ENCODE results near the gene CD300A.
A peak's percentile ranks its signal among the peaks of the same experiment; 100 is the strongest.

The CD300A gene

DNA sequence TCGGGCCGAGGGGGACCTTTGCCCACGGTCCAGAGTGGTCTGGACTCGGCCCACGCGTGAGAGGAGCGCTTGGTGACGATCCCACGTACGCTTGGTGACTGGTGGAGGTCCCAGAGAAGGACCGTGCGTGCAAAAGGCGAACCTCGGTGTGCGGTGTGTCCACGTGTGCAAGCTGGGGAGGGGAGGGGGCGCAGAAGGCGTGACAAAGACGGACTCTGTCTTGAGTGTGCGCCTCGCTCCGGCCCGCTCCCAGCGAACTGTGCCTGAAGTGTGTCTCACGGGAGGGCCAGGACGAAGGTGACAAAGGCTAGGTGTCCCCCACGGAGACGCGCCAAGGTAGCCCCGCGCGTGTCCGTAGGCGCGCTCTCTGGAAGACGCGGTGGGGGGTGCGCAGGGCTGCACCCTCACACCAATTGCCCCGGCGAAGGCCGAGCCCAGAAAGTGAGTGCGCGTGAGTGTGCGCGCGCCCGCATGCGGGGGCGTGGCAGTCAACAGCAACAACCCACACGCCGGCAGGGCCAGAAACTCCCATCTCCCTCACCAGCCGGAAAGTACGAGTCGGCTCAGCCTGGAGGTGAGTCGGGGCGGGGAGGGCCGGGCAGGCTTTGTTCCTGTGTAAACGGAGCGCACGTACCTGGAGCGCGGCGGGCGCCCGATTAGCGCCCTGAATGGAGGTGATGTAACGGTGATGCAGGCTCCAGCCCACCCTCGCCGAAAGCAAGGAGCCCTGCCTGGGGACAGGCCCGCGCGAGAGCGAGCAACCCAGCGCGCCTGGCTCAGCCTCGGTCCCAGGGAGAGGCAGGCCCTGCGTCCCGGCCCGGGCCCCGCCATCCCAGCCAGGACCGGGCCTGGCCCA, 34.6 kb upstream of the CD300A start, which contains the start of gene GPRC5C:
Gene GPRC5C, plus strand, starts transcription at position 521 of the 856 bp plus-strand sequence. CDS start 7,689 bp downstream, outside the sequence.
- no peak for TF ChIP-seq GATA1 (IDR thresholded peaks at IDR 0.05; ENCODE audit: low read depth, low read length)
- no peak for TF ChIP-seq POLR2A (IDR thresholded peaks at IDR 0.05; ENCODE audit: low read length)
- peak in 1 of 2 experiments; percentile 10 for DNase-seq

DNA sequence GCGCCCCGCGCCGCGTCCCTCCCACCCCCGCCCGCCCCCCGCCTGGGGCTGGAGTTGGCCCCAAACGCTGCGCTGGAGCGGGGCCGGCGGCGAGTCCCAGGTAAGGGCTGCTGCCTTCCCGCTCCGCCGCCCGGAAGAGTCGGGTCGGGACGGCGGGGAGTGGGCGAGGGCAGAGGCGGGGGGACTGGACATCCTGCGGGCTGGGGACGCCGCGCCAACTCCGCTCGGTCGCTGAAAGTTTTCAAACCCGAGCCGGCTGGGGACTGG, 34.1 kb upstream of the CD300A start:
- no peak for DNase-seq
- TF ChIP-seq POLR2A (IDR thresholded peaks at IDR 0.05; ENCODE audit: low read length) (no peak), GATA1 (IDR thresholded peaks at IDR 0.05; ENCODE audit: low read depth, low read length) (no peak)

DNA sequence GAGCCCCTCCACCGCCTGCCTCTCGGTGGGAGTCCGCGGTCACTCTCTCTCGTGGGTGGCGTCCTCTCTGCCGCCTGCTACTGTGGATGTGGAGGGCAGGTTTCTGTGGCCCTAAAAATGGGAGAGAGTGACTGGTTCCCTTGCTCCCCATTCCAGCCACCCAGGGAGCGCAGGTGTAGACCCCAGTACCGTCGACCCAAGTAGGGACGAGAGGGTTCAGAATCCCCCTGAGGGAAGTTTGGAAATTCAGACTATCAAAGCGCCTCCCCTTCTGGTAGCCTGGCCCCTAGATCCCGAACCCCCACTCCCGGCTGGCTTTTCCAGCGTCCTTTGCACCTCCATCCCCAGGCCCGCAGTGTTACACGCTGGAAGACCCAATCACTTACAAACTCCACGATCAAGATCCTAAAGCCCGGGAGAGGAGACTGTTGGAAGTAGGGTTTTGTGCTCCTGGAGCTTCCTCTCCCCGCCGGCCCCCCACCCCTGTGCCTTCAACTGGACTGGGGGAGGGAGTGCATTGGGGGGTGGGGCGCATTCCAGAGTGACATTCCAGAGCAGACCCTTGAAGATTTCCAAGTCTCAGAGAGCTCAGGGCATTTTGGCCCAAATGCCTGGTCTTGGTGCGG, 33.6 kb upstream of the CD300A start:
- DNase-seq = no peak
- no peak for TF ChIP-seq POLR2A (IDR thresholded peaks at IDR 0.05; ENCODE audit: low read length)
- no peak for TF ChIP-seq GATA1 (IDR thresholded peaks at IDR 0.05; ENCODE audit: low read depth, low read length)

DNA sequence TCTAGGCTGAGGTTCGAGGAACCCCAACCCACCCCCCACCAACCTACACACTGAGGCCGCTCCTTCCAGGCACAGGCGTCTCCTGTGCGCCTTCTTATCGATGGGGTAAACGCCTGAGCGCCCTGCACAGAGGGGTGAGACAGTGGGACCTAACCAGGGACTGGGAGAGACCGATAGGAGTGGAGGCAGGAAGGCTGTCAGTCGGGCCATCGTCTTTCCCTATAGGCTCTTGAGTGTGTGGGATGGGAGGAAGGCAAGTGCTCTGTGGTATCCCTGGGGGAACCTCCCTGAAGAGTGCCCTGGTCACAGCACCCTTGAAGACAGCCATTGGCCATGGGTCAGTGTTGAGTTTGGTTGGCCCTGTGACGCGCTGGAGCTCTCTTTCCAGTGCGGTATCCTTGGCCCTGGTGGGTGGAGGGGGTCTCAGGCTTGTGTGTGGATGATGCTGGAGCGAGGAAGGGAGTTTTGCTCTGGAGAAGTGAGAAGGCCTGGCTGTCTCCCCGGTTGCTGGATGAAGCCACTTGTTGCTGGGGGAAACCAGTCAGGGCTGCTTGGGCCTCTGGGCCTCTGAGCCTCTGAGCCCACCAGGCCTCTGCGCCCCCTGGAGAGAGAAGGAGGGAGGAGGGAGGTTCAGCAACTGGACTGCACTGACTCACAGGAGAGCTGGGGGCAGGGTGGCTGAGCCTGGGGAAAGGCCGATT, 32.9 kb upstream of the CD300A start:
- TF ChIP-seq GATA1 (IDR thresholded peaks at IDR 0.05; ENCODE audit: low read depth, low read length) = no peak
- TF ChIP-seq POLR2A (IDR thresholded peaks at IDR 0.05; ENCODE audit: low read length) = no peak
- DNase-seq = no peak

DNA sequence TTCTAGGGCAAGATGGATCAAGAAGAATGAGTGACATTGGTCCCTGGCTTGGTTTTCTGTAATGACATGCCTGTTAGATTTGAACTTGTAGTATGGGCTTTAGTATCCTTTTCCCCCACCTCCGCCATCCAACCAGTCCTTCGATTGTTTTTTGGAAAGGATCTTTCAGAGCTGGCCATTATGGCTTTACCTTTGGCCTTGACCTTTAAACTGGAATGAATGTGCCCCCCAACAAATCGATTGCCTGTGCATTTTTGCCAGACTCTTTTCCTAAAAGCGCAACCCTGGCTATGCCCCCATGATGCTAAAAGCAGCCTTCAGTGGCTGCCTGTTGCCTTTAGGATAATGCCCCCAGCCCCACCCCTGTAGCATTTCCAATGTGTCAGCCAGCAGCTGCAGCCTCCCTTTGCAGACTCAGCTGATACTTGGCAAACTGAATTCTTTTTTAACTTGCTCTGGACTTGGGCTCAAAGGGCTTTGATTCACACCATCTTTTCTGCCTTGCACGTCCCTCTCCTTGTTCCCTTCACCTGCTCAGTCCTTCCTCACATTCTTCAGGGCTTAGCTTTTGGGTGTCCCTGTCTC, 30.6 kb upstream of the CD300A start:
- no peak for DNase-seq
- no peak for TF ChIP-seq POLR2A (IDR thresholded peaks at IDR 0.05; ENCODE audit: low read length)
- no peak for TF ChIP-seq GATA1 (IDR thresholded peaks at IDR 0.05; ENCODE audit: low read depth, low read length)

DNA sequence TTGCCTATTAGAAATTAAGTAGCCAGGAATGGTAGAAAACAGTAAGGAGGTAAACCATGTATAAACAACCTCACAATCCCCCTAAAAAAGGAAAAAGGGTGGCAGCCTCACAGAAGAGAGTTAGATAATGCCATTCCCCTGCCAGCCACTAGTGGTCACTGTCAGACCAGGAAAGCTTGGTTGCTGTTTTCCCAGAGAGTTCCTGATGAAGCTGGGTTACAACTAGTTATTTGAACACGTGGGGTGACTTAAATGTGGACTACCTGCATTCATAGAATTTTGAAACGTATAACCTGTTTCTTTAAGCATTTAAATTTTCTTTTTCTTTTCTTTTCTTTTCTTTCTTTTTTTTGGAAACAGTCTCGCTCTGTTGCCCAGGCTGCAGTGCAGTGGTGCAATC, 28.7 kb upstream of the CD300A start:
- peak; percentile 10 to 47 for DNase-seq

DNA sequence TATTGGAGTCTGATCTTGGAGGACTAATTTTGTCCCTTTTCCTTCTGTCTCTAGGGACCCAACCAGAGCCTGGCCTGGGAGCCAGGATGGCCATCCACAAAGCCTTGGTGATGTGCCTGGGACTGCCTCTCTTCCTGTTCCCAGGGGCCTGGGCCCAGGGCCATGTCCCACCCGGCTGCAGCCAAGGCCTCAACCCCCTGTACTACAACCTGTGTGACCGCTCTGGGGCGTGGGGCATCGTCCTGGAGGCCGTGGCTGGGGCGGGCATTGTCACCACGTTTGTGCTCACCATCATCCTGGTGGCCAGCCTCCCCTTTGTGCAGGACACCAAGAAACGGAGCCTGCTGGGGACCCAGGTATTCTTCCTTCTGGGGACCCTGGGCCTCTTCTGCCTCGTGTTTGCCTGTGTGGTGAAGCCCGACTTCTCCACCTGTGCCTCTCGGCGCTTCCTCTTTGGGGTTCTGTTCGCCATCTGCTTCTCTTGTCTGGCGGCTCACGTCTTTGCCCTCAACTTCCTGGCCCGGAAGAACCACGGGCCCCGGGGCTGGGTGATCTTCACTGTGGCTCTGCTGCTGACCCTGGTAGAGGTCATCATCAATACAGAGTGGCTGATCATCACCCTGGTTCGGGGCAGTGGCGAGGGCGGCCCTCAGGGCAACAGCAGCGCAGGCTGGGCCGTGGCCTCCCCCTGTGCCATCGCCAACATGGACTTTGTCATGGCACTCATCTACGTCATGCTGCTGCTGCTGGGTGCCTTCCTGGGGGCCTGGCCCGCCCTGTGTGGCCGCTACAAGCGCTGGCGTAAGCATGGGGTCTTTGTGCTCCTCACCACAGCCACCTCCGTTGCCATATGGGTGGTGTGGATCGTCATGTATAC, 26.5 kb upstream of the CD300A start:
- TF ChIP-seq GATA1 (IDR thresholded peaks at IDR 0.05; ENCODE audit: low read depth, low read length) (no peak), POLR2A (IDR thresholded peaks at IDR 0.05; ENCODE audit: low read length) (no peak)
- no peak for DNase-seq

More for the DNA sequence above, 28.7 kb upstream of the CD300A start:
- TF ChIP-seq POLR2A (IDR thresholded peaks at IDR 0.05; ENCODE audit: low read length) (no peak), GATA1 (IDR thresholded peaks at IDR 0.05; ENCODE audit: low read depth, low read length) (no peak)

DNA sequence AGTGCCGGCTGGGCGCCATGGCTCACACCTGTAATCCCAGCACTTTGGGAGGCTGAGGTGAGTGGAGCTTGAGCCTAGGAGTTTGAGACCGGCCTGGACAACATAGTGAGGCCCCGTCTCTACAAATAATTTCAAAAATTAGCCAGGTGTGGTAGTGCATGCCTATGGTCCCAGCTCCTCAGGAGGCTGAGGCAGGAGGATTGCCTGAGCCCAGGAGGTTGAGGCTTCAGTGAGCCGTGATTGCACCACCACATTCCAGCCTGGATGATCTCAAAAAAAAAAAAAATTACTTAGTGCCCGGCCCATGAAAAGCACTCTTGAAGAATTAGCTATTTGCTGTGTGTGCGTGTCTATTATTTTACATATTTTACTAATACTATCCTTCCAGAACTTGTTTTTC, 24.9 kb upstream of the CD300A start:
- DNase-seq = no peak
- TF ChIP-seq POLR2A (IDR thresholded peaks at IDR 0.05; ENCODE audit: low read length) (no peak), GATA1 (IDR thresholded peaks at IDR 0.05; ENCODE audit: low read depth, low read length) (no peak)

DNA sequence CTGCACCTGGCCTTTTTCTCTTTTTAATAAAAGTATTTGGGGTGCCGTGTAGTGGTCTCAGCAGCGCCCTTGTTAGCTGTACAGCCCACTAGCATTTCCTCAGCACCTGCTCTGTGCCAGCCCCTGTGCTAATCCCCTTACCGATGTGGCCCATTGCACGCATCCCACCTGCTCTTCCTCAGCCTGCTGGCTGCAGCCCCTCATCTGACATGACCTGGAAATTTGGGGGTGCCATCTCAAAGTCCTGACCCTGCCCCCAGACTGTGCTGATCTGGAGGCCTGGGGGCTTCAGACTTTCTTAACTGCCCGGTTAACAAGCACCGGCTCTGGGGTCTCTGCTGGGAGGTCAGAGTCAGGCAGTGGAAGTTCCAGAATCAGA, 24.2 kb upstream of the CD300A start:
- TF ChIP-seq POLR2A (IDR thresholded peaks at IDR 0.05; ENCODE audit: low read length) = no peak
- DNase-seq = no peak

DNA sequence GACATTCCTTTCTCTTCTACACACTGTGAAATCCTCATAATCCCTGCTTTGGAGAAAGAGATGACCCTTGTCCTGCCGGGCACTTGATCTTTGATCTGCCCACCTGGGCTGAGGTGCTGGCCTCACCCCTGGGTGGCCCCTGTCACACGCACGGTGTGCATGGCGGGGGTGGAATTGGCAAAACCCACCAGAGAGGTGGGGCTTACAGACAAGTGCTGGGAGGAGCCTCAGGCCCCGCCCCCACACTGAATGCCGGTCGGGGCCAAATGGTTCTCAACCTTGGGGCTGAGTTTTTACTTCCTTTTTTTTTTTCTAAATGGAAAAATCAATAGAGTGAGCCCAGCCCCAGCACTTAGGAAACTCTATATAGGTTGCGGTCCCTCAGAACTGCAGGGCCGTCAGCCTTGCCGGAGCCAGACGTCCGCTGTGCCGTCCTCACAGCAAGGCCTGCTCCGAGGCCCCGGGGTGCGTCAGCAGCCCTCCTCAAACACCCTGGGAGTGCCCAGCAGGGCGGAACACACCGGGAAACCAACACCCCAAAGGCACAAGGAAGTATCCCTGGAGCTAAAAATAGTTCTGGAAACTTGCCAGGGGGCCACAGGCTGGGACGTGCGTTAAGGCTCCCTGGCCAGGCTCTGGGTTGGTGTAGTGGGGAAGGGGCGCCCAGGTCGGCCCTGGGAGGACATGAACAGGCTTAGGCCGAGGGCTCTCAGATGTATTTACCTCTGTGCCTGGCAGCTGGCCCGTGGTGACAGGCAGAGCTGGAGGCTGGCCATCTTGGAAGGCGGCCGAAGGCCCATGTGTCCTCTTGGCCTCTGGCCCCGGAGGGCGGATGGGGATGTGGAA, 23.5 kb upstream of the CD300A start:
- no peak for TF ChIP-seq GATA1 (IDR thresholded peaks at IDR 0.05; ENCODE audit: low read depth, low read length)
- TF ChIP-seq POLR2A (IDR thresholded peaks at IDR 0.05; ENCODE audit: low read length) = no peak
- peak in 1 of 2 experiments; percentile 15 for DNase-seq

DNA sequence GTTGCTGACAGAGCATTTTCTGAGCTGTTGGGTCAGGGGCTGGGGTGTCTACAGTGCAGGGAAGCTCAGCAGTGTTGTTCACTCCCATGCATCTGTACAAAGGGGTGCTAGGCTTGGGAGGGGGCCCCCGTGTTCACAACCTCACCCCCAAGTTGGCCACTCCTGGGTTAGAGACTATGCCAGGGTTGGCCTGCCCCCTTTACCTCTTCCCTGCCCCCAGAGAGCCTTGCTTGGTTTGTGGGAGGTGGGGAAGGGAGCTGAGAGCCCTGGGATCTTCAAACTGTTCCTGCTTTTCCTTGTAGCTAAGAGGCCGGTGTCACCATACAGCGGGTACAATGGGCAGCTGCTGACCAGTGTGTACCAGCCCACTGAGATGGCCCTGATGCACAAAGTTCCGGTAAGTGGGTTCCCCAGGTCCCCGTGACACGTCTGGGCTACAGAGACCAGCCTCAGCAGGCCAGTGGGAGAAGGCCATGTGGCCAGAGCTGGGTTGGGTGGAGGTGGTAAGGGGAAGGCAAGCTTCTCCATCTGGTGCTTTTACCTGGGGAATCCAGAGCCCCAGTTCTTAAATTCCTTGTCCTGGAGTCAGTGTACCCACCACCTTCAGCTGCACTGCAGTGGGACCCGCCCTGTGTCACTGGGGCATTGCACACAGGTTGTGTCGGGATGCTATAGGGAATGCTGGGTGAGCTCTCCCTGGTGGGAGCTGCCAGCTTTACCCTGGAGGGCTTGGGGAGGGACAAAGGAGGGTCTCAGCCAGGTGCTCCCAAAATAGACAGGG, 22.7 kb upstream of the CD300A start:
- no peak for DNase-seq
- no peak for TF ChIP-seq POLR2A (IDR thresholded peaks at IDR 0.05; ENCODE audit: low read length)

DNA sequence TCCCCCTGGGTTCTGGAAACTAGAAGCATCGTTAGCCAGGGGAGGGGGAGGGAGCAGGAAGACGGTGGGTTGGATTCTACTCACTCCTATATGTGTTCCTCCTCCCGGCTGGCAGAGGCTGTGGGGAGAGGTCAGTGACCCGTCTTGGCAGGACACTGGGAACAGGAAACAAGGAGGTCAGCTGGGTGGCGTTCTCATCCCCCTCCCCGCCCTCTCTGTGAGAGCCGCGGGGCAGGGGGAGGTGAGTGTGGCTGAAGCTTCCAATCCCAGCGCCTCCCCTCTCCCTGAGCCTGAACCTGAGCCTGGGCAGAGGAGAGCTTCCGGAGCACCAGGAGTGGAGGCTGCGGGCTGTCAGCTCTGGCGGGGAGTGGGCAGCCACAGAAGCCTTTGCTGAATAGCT, 22.0 kb upstream of the CD300A start:
- TF ChIP-seq POLR2A (IDR thresholded peaks at IDR 0.05; ENCODE audit: low read length) (no peak), GATA1 (IDR thresholded peaks at IDR 0.05; ENCODE audit: low read depth, low read length) (no peak)
- DNase-seq = no peak

Data from erythroblast (primary cell).